ENCODE data around the gene EPHA3. TPM values are rescaled to one million over a fixed set of nuclear protein-coding genes. Genes with fewer than 3 reads are reported as not detected.

Gene EPHA3
- total and polyA plus RNA-seq, 2 donors (not counting 1 experiment from before 2014, with no cell fraction given), result 0.23 to 0.99 TPM

- Histone ChIP-seq H3K4me3 (replicated peaks in 1 of 4; ENCODE audit: control extremely low read depth in 1 of 4, insufficient read depth in 1 of 4, low read depth in 3 of 4, low read length in 4 of 4) (no peak overlapping the region), H3K27ac (ENCODE audit: insufficient read depth, low read length) (no peak overlapping the region), H2AFZ (ENCODE audit: low read length) (no peak overlapping the region), H3K4me2 (ENCODE audit: extremely low read depth, insufficient read depth, low read length) (no peak overlapping the region), H3K27me3 (ENCODE audit: control insufficient read depth, insufficient read depth, low read length) (no peaks in the 10 kb centered on the region), H3K9me3 (ENCODE audit: control insufficient read depth, insufficient read depth, low read depth, low read length) (no peaks in the 10 kb centered on the region), H3K36me3 (ENCODE audit: control insufficient read depth, insufficient read depth, low read length) (no peaks in the 10 kb centered on the region), H3K79me2 (ENCODE audit: control insufficient read depth, insufficient read depth, low read length) (no peaks in the 10 kb centered on the region), H3K4me1 (ENCODE audit: control insufficient read depth, extremely low read depth, insufficient read depth, low read length) (no peaks in the 10 kb centered on the region), H3K9ac (ENCODE audit: insufficient read depth, low read length) (no peak overlapping the region), H4K20me1 (ENCODE audit: control insufficient read depth, extremely low read depth, insufficient read depth, low read length) (no peaks in the 10 kb centered on the region)
- no peak for DNase-seq (ENCODE audit: low read depth in 2 of 2)
- TF ChIP-seq EZH2 (IDR thresholded peaks at IDR 0.05; ENCODE audit: low read length, missing control alignments), result no peak
- no peak for TF ChIP-seq CTCF (conservative IDR thresholded peaks at IDR 0.05 in 1 of 2, IDR thresholded peaks at IDR 0.05 in 1 of 2; ENCODE audit: low read depth in 1 of 2, low read length in 2 of 2)
Measured at GRCh38 chr3:89245612-89246011, 138.2 kb downstream of the EPHA3 start.

DNA sequence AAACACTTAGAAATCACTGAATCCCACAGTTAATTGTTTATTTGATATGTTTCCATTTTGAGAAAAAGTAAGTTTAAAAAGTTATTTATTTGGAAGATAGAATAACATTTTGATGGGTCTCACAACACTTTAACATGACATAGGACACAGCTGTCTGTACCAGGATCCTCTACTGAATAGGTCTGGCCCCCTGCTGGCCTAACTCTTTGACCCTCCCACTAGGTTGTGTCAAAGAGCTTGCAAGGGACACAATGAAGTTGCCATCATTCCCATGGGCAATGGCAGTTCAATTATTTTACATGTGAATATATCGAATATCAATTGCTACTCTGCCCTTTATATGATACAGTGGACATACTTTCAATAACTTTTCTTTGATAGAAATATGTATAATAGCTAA lies 138.9 kb downstream of the EPHA3 start:
- H3K9me3 ChIP-seq (ENCODE audit: control insufficient read depth, insufficient read depth, low read depth, low read length), result no peaks in the 10 kb centered on the region
- no peak overlapping the region for H3K9ac ChIP-seq (ENCODE audit: insufficient read depth, low read length)
- no peak overlapping the region for H3K4me2 ChIP-seq (ENCODE audit: extremely low read depth, insufficient read depth, low read length)
- DNase-seq (ENCODE audit: low read depth in 2 of 2), result no peak
- no peaks in the 10 kb centered on the region for H3K4me1 ChIP-seq (ENCODE audit: control insufficient read depth, extremely low read depth, insufficient read depth, low read length)
- TF ChIP-seq CTCF (conservative IDR thresholded peaks at IDR 0.05 in 1 of 2, IDR thresholded peaks at IDR 0.05 in 1 of 2; ENCODE audit: low read depth in 1 of 2, low read length in 2 of 2) (no peak), EZH2 (IDR thresholded peaks at IDR 0.05; ENCODE audit: low read length, missing control alignments) (no peak)
- no peaks in the 10 kb centered on the region for H3K36me3 ChIP-seq (ENCODE audit: control insufficient read depth, insufficient read depth, low read length)
- no peaks in the 10 kb centered on the region for H3K79me2 ChIP-seq (ENCODE audit: control insufficient read depth, insufficient read depth, low read length)
- no peaks in the 10 kb centered on the region for H4K20me1 ChIP-seq (ENCODE audit: control insufficient read depth, extremely low read depth, insufficient read depth, low read length)
- no peak overlapping the region for H3K4me3 ChIP-seq (replicated peaks in 1 of 4; ENCODE audit: control extremely low read depth in 1 of 4, insufficient read depth in 1 of 4, low read depth in 3 of 4, low read length in 4 of 4)
- no peak overlapping the region for H2AFZ ChIP-seq (ENCODE audit: low read length)
- no peak overlapping the region for H3K27ac ChIP-seq (ENCODE audit: insufficient read depth, low read length)
- no peaks in the 10 kb centered on the region for H3K27me3 ChIP-seq (ENCODE audit: control insufficient read depth, insufficient read depth, low read length)

DNA sequence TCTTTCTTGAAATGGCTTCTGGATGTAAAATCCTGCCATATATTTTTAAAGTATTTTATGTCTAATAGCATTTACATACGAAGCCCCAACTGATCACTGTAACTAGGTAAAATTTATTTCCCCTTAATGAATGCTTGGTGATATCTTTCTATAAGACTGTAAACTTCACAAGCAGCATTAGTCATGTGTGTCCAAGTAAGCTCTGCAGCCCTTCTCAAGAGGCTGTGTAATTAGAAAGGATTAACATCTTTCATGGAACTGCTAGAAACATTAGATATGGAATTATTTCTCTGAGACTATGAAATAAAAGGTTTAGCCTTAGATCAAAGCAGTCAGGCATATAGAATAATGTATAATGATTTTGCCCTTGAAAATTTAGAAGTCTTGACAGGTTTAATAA lies 143.3 kb downstream of the EPHA3 start:
- H3K27ac ChIP-seq (ENCODE audit: insufficient read depth, low read length), result no peak overlapping the region
- no peaks in the 10 kb centered on the region for H4K20me1 ChIP-seq (ENCODE audit: control insufficient read depth, extremely low read depth, insufficient read depth, low read length)
- no peak overlapping the region for H3K4me3 ChIP-seq (replicated peaks in 1 of 4; ENCODE audit: control extremely low read depth in 1 of 4, insufficient read depth in 1 of 4, low read depth in 3 of 4, low read length in 4 of 4)
- TF ChIP-seq CTCF (conservative IDR thresholded peaks at IDR 0.05 in 1 of 2, IDR thresholded peaks at IDR 0.05 in 1 of 2; ENCODE audit: low read depth in 1 of 2, low read length in 2 of 2), result no peak
- no peak for TF ChIP-seq EZH2 (IDR thresholded peaks at IDR 0.05; ENCODE audit: low read length, missing control alignments)
- H3K9ac ChIP-seq (ENCODE audit: insufficient read depth, low read length), result no peak overlapping the region
- no peak for DNase-seq (ENCODE audit: low read depth in 2 of 2)
- H3K36me3 ChIP-seq (ENCODE audit: control insufficient read depth, insufficient read depth, low read length), result no peaks in the 10 kb centered on the region
- H3K4me1 ChIP-seq (ENCODE audit: control insufficient read depth, extremely low read depth, insufficient read depth, low read length), result no peaks in the 10 kb centered on the region
- no peak overlapping the region for H2AFZ ChIP-seq (ENCODE audit: low read length)
- no peaks in the 10 kb centered on the region for H3K9me3 ChIP-seq (ENCODE audit: control insufficient read depth, insufficient read depth, low read depth, low read length)
- H3K79me2 ChIP-seq (ENCODE audit: control insufficient read depth, insufficient read depth, low read length), result no peaks in the 10 kb centered on the region
- no peaks in the 10 kb centered on the region for H3K27me3 ChIP-seq (ENCODE audit: control insufficient read depth, insufficient read depth, low read length)
- no peak overlapping the region for H3K4me2 ChIP-seq (ENCODE audit: extremely low read depth, insufficient read depth, low read length)

All from fibroblast of lung (primary cell).